H9 (cell line): ENCODE measurements around the gene WHRN. TPM values are rescaled to one million over a fixed set of nuclear protein-coding genes. Genes with fewer than 3 reads are reported as not detected.

Experiments used
- DNase-seq: peaks from one replicate; pipeline ENCODE4 v3.0.0-alpha.2; 2017
- H2AFZ ChIP-seq: one replicate; pipeline ENCODE4 v1.6.1; 2013; ENCODE audit warnings: mild to moderate bottlenecking, low read length, control low read depth, moderate library complexity
- H2AK5ac ChIP-seq: 2 replicates; pipeline ENCODE4 v1.6.1; 2013; ENCODE audit warnings: low read length, control low read depth, mixed read lengths; ENCODE audit not compliant: insufficient read length
- H2BK120ac ChIP-seq: one replicate; pipeline ENCODE4 v1.6.1; 2013; ENCODE audit warnings: low read depth, mild to moderate bottlenecking, low read length, control low read depth, inconsistent platforms; ENCODE audit not compliant: poor library complexity, severe bottlenecking
- H2BK12ac ChIP-seq: 2 replicates; pipeline ENCODE4 v1.6.1; 2013; ENCODE audit warnings: low read length, control low read depth, mixed read lengths, low read depth; ENCODE audit not compliant: insufficient read length
- H2BK15ac ChIP-seq: 2 replicates; pipeline ENCODE4 v1.6.1; 2013; ENCODE audit warnings: low read depth, low read length, control low read depth
- H2BK20ac ChIP-seq: one replicate; pipeline ENCODE4 v1.6.1; 2013; ENCODE audit warnings: low read depth, mild to moderate bottlenecking, low read length, control low read depth, inconsistent platforms; ENCODE audit not compliant: poor library complexity, severe bottlenecking
- H2BK5ac ChIP-seq: 2 replicates; pipeline ENCODE4 v1.6.1; 2013; ENCODE audit warnings: low read length, control low read depth, mixed read lengths; ENCODE audit not compliant: insufficient read length
- H3K14ac ChIP-seq: 2 replicates; pipeline ENCODE4 v1.6.1; 2013; ENCODE audit warnings: low read length, control low read depth; ENCODE audit not compliant: insufficient read depth
- H3K18ac ChIP-seq: 2 replicates; pipeline ENCODE4 v1.6.1; 2013; ENCODE audit warnings: low read depth, mild to moderate bottlenecking, mixed read lengths, low read length, control low read depth; ENCODE audit not compliant: insufficient read length
- H3K23ac ChIP-seq: 2 replicates; pipeline ENCODE4 v1.6.1; 2013; ENCODE audit warnings: low read length, control low read depth, mixed read lengths, low read depth; ENCODE audit not compliant: insufficient read length
- H3K23me2 ChIP-seq: 2 replicates; pipeline ENCODE4 v1.6.1; 2013; ENCODE audit warnings: low read depth, mild to moderate bottlenecking, mixed read lengths, low read length, control low read depth; ENCODE audit not compliant: insufficient read length, poor library complexity, severe bottlenecking
- H3K27ac ChIP-seq: 2 replicates; pipeline ENCODE4 v1.5.1; 2013; ENCODE audit warnings: low read length, control low read depth, mixed read lengths, low read depth; ENCODE audit not compliant: insufficient read length
- H3K27me3 ChIP-seq: 2 replicates; pipeline ENCODE4 v1.6.1; 2013; ENCODE audit warnings: low read length, control low read depth, inconsistent platforms; ENCODE audit not compliant: insufficient read depth
- H3K4ac ChIP-seq: 2 replicates; pipeline ENCODE4 v1.6.1; 2013; ENCODE audit warnings: low read depth, mild to moderate bottlenecking, control low read depth, inconsistent platforms, low read length, moderate library complexity
- H3K4me1 ChIP-seq: 2 replicates; pipeline ENCODE4 v1.6.1; 2013; ENCODE audit warnings: low read length, control low read depth, inconsistent platforms; ENCODE audit not compliant: insufficient read depth
- H3K4me2 ChIP-seq: 2 replicates; pipeline ENCODE4 v1.6.1; 2013; ENCODE audit warnings: low read length, control low read depth, mixed read lengths; ENCODE audit not compliant: insufficient read length, insufficient read depth
- H3K56ac ChIP-seq: 2 replicates; pipeline ENCODE4 v1.6.1; 2013; ENCODE audit warnings: low read depth, mild to moderate bottlenecking, mixed read lengths, low read length, control low read depth; ENCODE audit not compliant: insufficient read length
- H3K79me1 ChIP-seq: 2 replicates; pipeline ENCODE4 v1.6.1; 2013; ENCODE audit warnings: low read depth, mild to moderate bottlenecking, moderate library complexity, low read length, control low read depth, inconsistent platforms; ENCODE audit not compliant: insufficient read depth, poor library complexity, severe bottlenecking
- H3K79me2 ChIP-seq: 2 replicates; pipeline ENCODE4 v1.6.1; 2013; ENCODE audit warnings: low read length, control low read depth, inconsistent platforms; ENCODE audit not compliant: insufficient read depth
- H3K9ac ChIP-seq: 2 replicates; pipeline ENCODE4 v1.6.1; 2013; ENCODE audit warnings: low read length, control low read depth, mixed read lengths; ENCODE audit not compliant: insufficient read length; ENCODE audit errors: extremely low read depth
- H3K9me3 ChIP-seq: one replicate; pipeline ENCODE4 v1.6.1; 2013; ENCODE audit warnings: low read depth, low read length, inconsistent platforms; ENCODE audit not compliant: control insufficient read depth
- H3T11ph ChIP-seq: one replicate; pipeline ENCODE4 v1.6.1; 2013; ENCODE audit warnings: mild to moderate bottlenecking, low read length, control low read depth, inconsistent platforms
- H4K20me1 ChIP-seq: one replicate; pipeline ENCODE4 v1.6.1; 2013; ENCODE audit not compliant: control insufficient read depth, insufficient read length, insufficient read depth
- H4K5ac ChIP-seq: 2 replicates; pipeline ENCODE4 v1.6.1; 2013; ENCODE audit warnings: low read depth, mild to moderate bottlenecking, mixed read lengths, low read length, control low read depth; ENCODE audit not compliant: insufficient read length
- H4K8ac ChIP-seq: replicated peaks from 2 replicates; pipeline ENCODE4 v1.6.1; 2013; ENCODE audit warnings: low read length, control low read depth, mixed read lengths, low read depth; ENCODE audit not compliant: insufficient read length
- H4K91ac ChIP-seq: 2 replicates; pipeline ENCODE4 v1.6.1; 2013; ENCODE audit warnings: low read depth, mild to moderate bottlenecking, moderate library complexity, mixed read lengths, low read length, control low read depth; ENCODE audit not compliant: insufficient read length
- H3K27ac Mint-ChIP-seq, 3 experiments: 2 replicates in 2 of 3; 3 replicates in 1 of 3; pipeline ENCODE4 v1.8.0; 2020 to 2021; ENCODE audit warnings: mixed read lengths in 3 of 3, mild to moderate bottlenecking in 1 of 3, moderate library complexity in 1 of 3
- H3K27me3 Mint-ChIP-seq: 2 replicates; pipeline ENCODE4 v1.8.0; 2021; ENCODE audit warnings: low read depth, mild to moderate bottlenecking, moderate library complexity, mixed read lengths
- H3K36me3 Mint-ChIP-seq, 3 experiments: 2 replicates in 2 of 3; 3 replicates in 1 of 3; pipeline ENCODE4 v1.8.0; 2020 to 2021; ENCODE audit warnings: low read depth in 3 of 3, mixed read lengths in 3 of 3; ENCODE audit not compliant: insufficient read depth in 1 of 3
- H3K4me1 Mint-ChIP-seq, 2 experiments: 2 replicates each; pipeline ENCODE4 v1.8.0; 2020; ENCODE audit warnings: mixed read lengths in 2 of 2
- H3K4me3 Mint-ChIP-seq, 2 experiments: 2 replicates in 1 of 2; 3 replicates in 1 of 2; pipeline ENCODE4 v1.8.0; 2020 to 2021; ENCODE audit warnings: mild to moderate bottlenecking in 2 of 2, mixed read lengths in 2 of 2, moderate library complexity in 1 of 2
- H3K9me3 Mint-ChIP-seq, 2 experiments: 2 replicates in 1 of 2; 3 replicates in 1 of 2; pipeline ENCODE4 v1.8.0; 2020; ENCODE audit warnings: mild to moderate bottlenecking in 2 of 2, mixed read lengths in 2 of 2, moderate library complexity in 1 of 2
- CTCF ChIP-seq: fragments of 200-600 bp; sonication (generic); conservative IDR thresholded peaks from 3 replicates; pipeline ENCODE4 v1.8.0; 2021; ENCODE audit warnings: antibody characterized with exemption, mild to moderate bottlenecking
- WGBS: extraction: QIAGEN DNeasy Blood & Tissue Kit; methylation state at CpG from one replicate; pipeline ENCODE4 v1.1.7; 2013; ENCODE audit warnings: missing lambda C conversion rate, low lambda C conversion rate, mixed read lengths; ENCODE audit not compliant: insufficient read length; ENCODE audit errors: extremely low coverage; 5-methylcytosine and 5-hydroxymethylcytosine counted together
- total RNA-seq: library from RNA; stranded (reverse); gene quantifications from 2 replicates; pipeline ENCODE4 v1.2.1, GENCODE V29; 2021

WHRN gene
- total RNA-seq, 1 experiment from 2014 or later: 2.2 TPM

GRCh38 chr9:114363424-114363823 lies 141.8 kb downstream of the WHRN start:
- no peak overlapping the region for H2BK12ac ChIP-seq
- no peak for TF ChIP-seq CTCF
- H3K27me3 ChIP-seq: no peaks in the 10 kb centered on the region
- no peak overlapping the region for H4K5ac ChIP-seq
- Mint-ChIP-seq H3K27ac (no peak overlapping the region; a peak in 1 of 7 replicates), H3K9me3 (no peaks in the 10 kb centered on the region), H3K4me3 (no peak overlapping the region), H3K36me3 (peaks cover 49 to 66% (median 61%) of the 10 kb centered on the region in 3 experiments), H3K27me3 (no peaks in the 10 kb centered on the region), H3K4me1 (no peaks in the 10 kb centered on the region; a peak in 1 of 4 replicates)
- H3K4me2 ChIP-seq: no peak overlapping the region
- H3K9ac ChIP-seq: no peak overlapping the region
- no peak for DNase-seq
- H3K23me2 ChIP-seq: no peaks in the 10 kb centered on the region
- H4K8ac ChIP-seq: no peak overlapping the region
- no peaks in the 10 kb centered on the region for H3K79me2 ChIP-seq
- H3K14ac ChIP-seq: no peak overlapping the region
- H2AK5ac ChIP-seq: no peak overlapping the region
- H3K18ac ChIP-seq: no peak overlapping the region
- H3K4me1 ChIP-seq: no peaks in the 10 kb centered on the region
- no peak overlapping the region for H2AFZ ChIP-seq
- H3K56ac ChIP-seq: no peak overlapping the region
- H2BK15ac ChIP-seq: no peak overlapping the region
- H2BK5ac ChIP-seq: no peak overlapping the region
- H3T11ph ChIP-seq: no peak overlapping the region
- no peak overlapping the region for H2BK20ac ChIP-seq
- H3K27ac ChIP-seq: no peak overlapping the region
- no peaks in the 10 kb centered on the region for H3K9me3 ChIP-seq
- no peak overlapping the region for H4K91ac ChIP-seq
- H4K20me1 ChIP-seq: no peaks in the 10 kb centered on the region
- no peak overlapping the region for H3K4ac ChIP-seq
- H3K79me1 ChIP-seq: no peaks in the 10 kb centered on the region
- H2BK120ac ChIP-seq: no peak overlapping the region
- no peak overlapping the region for H3K23ac ChIP-seq
- no CpG with 5 or more reads among the region's 2 CpGs for WGBS
